HG03097 (cell line): ENCODE results near the gene TFF3.

Source experiments
- ATAC-seq: cut with Tn5 transposase; IDR thresholded peaks from one replicate; pipeline ENCODE4 v1.9.1; 2021; ENCODE audit not compliant: unreplicated experiment, low FRiP score

TFF3 gene

DNA sequence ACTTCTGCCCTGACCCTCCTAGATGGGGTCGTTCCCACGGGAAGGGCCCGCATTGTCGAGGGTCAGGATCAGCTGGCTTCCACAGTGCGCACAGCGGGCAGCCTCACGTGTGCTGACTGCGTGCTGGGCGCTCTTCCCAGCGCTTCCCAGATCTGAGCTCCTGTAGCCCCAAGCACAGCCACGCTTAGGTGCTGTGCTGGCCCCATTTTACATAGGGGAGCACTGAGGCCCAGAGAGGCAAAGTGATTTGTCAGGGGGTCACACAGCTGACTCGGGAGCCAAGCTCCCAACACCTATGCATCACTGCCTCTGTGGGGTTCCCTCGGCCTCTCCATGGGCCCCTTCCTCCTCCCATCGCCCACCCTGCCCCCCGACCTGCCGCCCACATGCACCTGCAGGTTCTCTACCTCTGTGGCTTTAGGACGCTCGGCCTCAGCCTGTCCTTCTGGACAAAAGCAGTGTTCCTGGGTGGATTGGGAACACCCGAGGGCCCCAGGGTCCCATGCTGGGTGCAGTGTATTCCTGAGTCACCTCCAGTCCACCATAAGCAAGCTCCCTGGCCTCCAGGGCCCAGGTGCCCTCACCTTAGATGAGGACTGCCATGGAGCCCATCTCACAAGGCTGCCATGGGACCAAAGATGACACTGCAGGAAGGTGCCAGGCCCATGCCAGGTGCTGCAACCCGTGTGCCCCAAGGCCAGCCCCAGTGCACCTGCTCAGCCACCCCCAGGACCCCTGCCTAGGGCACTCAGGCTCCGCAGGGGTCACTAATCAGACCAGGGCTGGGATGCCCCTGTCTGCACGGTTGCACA, 23.3 kb downstream of the TFF3 start:
- no peak for ATAC-seq

DNA sequence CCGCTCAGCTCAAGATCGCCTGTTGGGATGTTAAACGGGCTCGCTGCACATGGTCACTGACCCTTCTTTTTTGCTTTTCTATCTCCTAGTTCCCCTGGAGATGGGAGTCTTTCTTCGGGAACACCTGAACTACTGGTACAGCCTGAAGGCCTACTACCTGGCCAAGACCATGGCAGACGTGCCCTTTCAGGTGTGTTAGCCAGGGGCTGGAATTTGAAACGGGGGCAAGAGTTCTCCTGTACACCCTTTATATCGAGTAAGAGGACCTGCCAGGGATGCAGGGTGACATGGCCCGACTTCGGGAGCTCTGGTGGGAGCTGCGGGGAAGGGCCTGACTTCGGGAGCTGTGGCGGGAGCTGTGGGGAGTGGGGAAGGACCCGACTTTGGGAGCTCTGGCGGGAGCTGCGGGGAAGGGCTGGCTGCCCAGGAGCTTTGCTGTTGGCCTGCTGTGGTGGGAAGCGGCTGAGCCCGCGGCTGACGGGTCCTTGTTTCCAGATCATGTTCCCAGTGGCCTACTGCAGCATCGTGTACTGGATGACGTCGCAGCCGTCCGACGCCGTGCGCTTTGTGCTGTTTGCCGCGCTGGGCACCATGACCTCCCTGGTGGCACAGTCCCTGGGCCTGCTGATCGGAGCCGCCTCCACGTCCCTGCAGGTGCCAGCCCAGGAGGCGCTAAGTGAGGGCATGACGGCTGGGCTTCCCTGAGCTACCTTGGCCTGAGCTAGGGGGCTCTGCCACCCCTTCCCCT, 24.0 kb downstream of the TFF3 start:
- no peak for ATAC-seq

DNA sequence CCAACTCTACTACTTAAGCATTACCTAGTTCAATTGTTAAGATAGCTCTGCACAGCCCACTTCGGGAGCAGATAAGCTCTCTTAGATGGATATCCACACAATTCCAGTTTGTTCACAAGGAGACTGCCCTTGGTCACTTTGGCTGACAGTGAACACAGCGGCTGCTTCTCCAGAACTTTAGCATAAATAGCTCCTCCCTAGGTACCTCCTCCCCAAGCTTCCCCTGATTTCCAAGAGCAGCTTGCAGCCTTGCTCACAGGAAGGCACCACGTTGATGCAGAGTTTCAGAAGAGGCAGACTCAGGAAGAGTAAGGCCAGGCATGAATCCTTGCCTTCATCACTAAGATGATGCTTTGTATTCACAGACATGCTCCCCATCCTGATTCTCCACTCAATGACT, 24.7 kb downstream of the TFF3 start:
- no peak for ATAC-seq

- no peak for ATAC-seq
These were observed 25.3 kb downstream of the TFF3 start for GRCh38 chr21:42289926-42290325.

GRCh38 chr21:42288962-42289361, 26.2 kb downstream of the TFF3 start:
- no peak for ATAC-seq

GRCh38 chr21:42287193-42288083, 27.8 kb downstream of the TFF3 start:
- ATAC-seq, result no peak

- ATAC-seq, result no peak
These were observed 28.8 kb downstream of the TFF3 start for GRCh38 chr21:42286416-42286815.

DNA sequence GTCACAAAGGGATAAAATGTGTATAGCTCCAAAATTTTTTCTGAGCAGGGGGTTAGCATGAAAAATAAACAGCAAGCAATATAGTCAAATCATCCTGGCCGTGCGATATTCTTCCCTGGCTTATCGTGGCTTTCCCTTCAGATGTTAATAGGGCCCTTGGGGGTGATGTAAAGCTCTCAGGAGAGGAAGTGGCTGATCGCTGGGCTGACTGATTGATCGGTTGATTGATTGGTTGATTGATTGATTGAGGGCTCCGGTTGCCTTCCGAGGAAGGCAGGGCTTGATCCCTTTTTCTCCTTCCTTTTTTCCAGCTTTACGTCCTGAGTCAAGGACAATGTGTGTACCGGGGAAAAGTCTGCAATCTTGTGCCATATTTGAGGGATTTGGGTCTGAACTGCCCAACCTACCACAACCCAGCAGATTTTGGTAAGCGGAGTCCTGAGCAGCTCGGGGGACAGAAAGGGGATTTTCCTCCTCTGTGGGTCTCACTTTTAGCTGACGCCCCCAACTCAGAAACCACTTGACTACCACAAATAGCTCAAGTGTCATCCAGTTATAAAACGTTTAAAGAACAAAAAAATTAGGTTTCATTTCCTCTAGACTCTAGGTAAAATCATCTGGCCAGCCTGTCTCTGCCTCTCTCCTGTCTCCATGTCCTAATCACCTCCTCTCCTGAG, 29.5 kb downstream of the TFF3 start:
- no peak for ATAC-seq

DNA sequence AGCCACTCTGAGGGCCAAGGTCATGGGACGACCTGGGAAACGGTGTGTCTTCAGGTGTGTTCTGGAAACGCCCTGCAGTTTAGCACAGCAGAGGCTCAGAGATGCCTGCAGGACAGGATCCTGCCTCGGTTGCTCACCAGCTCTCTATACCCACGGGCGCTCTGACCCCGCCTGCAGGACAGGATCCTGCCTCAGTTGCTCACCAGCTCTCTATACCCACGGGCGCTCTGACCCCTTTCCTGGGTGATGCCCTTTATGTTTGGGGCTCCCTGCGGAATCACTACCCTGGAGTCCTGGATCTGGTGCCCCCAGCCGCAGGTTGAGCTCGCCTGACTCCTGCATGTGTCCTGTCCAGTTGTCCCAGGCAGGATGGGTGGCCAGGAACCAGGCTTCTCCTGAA, 32.5 kb downstream of the TFF3 start:
- ATAC-seq, result no peak

DNA sequence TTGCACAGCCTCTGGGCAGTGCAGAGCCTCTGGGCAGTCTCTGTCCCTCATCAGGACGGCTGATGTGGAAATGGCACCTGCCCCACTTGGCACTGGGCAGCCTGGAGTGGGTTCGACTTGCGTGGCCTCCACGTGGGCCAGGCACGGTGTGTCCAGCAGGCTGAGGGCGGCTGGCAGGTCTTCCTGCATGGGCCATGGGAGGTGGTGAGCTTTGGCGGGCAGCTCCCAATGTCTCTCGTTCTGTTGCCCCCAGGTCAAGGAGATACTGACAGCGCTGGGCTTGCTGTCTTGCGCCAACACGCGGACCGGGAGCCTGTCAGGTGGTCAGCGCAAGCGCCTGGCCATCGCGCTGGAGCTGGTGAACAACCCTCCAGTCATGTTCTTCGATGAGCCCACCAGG, 33.2 kb downstream of the TFF3 start:
- no peak for ATAC-seq

DNA sequence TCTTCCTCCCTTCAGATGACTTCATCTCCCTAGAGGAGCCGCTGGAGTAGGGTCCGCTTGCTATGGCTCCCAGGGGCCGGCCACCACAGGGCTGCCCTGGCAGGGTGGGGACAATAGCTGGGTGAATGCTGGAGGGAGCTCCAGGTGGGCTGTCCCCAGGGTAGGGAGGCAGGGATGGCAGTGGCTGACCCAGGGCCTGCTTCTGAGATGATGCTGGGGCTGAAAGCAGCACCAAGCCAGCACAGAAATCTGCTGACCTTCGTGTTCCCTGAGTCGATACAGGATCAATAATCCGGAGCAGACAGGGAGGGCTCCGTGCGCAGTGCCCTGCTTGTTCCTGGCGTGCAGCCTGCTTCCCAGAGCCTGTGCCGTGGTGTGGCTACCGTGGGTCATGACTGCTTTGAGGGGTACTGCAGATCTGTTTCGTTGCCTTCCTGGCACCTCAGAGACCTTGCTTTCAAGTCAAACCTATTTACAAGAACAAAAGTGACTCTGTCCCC, 34.0 kb downstream of the TFF3 start:
- ATAC-seq, result no peak

GRCh38 chr21:42280356-42281180, 34.6 kb downstream of the TFF3 start:
- ATAC-seq, result no peak

- no peak for ATAC-seq
These were observed 35.3 kb downstream of the TFF3 start for GRCh38 chr21:42279888-42280287.

DNA sequence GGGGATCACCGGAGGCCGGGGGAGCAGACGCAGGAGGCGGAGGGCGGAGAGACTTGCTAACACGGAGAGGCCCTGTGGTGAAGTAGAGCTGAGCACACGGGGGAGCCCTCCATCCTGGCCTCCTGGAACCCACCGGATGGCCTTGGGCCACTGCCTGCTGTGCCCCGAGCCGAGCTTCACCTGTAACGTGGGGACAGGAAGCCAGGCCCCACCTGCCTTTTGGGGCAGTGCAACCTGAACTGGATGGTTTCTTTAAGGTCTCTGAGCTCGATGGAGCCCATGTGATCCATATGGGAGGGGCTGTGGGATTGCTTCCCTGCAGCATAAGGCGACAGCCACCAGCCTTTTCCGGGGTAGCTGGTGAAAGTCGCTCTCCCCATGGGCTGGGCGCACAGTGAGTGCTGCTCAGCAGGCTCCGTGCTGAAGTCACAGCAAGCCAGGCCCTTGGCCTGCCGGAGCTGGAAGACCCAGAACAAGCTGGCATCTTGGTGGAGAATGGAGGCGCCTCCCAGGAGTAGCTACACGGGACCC, 35.8 kb downstream of the TFF3 start:
- no peak for ATAC-seq

DNA sequence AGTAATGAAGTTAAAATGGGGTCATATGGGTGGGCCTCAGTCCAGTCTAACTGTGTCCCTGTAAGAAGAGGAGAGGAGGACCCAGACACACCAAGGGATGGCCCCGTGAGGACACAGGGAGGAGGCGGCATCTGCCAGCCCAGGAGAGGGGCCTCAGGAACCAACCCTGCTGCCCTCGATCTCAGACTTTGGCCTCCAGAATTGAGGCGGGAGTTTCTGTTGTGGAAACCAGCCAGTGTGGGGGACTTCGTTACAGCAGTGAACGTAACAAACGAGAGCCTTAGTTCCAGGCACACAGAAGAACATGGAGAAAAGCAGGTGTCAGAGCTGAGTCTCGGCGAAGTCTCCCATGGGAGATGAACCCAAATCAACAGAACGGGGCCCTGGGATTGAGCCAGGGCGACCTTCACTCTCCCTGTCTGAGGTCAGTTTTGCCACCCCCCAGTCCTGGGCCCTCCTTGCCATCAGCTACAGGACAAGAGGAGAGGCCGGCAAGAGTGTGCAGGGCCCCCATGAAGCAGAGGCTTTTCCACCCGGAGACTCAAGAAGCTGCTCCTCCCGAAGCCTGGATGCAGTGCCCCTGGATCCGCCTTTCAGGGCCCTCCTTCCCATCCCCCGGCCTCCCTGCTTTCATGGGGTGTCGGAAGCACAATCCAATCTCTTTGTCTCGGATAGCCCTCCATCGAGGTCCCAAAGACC, 36.6 kb downstream of the TFF3 start:
- no peak for ATAC-seq

DNA sequence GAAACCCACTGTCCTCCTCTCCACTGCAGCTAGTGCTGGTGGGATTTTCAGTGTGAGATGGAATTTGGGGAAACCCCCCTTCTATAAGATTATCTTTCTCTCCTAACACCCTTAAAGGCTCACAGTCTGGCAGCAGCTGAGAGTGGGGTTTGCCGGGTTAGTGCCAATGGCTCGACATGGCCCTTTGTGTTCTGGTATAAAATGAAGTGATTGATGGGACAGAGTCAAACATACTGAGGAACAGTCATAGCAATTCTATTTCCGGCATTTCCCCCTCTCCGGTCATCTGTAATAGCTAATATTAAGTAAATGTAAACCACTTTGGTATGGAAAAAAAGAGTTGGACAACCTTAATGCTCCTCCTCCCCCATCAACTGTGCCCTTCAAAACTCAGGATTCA, 37.6 kb downstream of the TFF3 start:
- no peak for ATAC-seq

- ATAC-seq, result no peak
These were observed 38.6 kb downstream of the TFF3 start for GRCh38 chr21:42276526-42277154.

DNA sequence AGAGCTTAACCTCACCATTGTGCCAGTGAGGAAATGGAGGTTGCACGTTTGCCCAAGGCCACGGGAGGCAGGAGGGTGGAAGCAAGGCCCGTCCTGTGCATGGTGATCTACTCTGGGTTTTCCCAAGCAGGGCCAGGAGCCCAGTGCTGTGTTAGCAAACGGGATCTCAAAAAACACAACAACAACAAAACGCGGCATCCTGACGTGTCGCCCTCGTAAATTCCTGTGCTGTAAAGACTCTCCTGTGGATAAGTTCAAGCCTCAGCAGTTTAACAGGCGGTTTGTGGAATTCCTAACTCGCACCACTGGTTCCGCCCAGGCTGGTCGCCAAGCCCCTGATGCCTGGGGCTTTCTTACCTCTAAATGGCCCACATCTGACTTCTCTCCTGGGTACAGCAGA, 39.1 kb downstream of the TFF3 start:
- ATAC-seq, result no peak
